Brain pericyte (primary cell): ENCODE measurements around the gene CLN3.
"Not testable (repeated sequence)": the region's sequence is repeated elsewhere in the genome, so short reads cannot be mapped to it uniquely, and the experiment has no call there.

Experiments used
- DNase-seq: peaks from one replicate; pipeline ENCODE4 v3.0.0-alpha.2; 2012; ENCODE audit warnings: low read depth, low spot score

Gene CLN3

GRCh38 chr16:28491970-28492474 lies at the start of gene CLN3:
TSS of gene CLN3 (minus strand) at chr16:28492074. CDS start at chr16:28491759, 315 bp downstream.
- DNase-seq: peak; percentile 89

- no peak for DNase-seq
Observed at GRCh38 chr16:28540346-28540745, 48.5 kb upstream of the CLN3 start.

GRCh38 chr16:28538733-28539596 lies 47.1 kb upstream of the CLN3 start, which contains the start of gene NUPR1:
TSS of gene NUPR1 (minus strand) at chr16:28538974. CDS start at chr16:28538907, 67 bp downstream.
- no peak for DNase-seq

GRCh38 chr16:28537964-28538732 lies 46.3 kb upstream of the CLN3 start:
- no peak for DNase-seq

- no peak for DNase-seq
Observed at GRCh38 chr16:28537076-28537475, 45.2 kb upstream of the CLN3 start.

- DNase-seq: no peak
Observed at GRCh38 chr16:28534542-28535373, 42.9 kb upstream of the CLN3 start.

- no peak for DNase-seq
Observed at GRCh38 chr16:28532940-28533647, 41.2 kb upstream of the CLN3 start.

GRCh38 chr16:28531777-28532744 lies 40.2 kb upstream of the CLN3 start:
- DNase-seq: no peak

GRCh38 chr16:28529124-28529523 lies 37.2 kb upstream of the CLN3 start:
- no peak for DNase-seq

GRCh38 chr16:28528463-28528867 lies 36.6 kb upstream of the CLN3 start:
- no peak for DNase-seq

- DNase-seq: no peak
Observed at GRCh38 chr16:28527985-28528384, 36.1 kb upstream of the CLN3 start.

- not testable (repeated sequence) for DNase-seq
Observed at GRCh38 chr16:28527100-28527785, 35.4 kb upstream of the CLN3 start.

GRCh38 chr16:28526201-28527099 lies 34.6 kb upstream of the CLN3 start:
- no peak for DNase-seq

GRCh38 chr16:28524681-28525171 lies 32.9 kb upstream of the CLN3 start:
- no peak for DNase-seq

GRCh38 chr16:28522792-28523191 lies 30.9 kb upstream of the CLN3 start:
- DNase-seq: no peak

GRCh38 chr16:28521436-28521835 lies 29.6 kb upstream of the CLN3 start:
- DNase-seq: no peak

- DNase-seq: no peak
Observed at GRCh38 chr16:28520672-28521071, 28.8 kb upstream of the CLN3 start.

GRCh38 chr16:28514246-28514645 lies 22.4 kb upstream of the CLN3 start:
- DNase-seq: no peak
